Fibroblast of upper back skin (primary cell): ENCODE data around the gene FOXK2.

Experiments
- DNase-seq: peaks from one replicate; pipeline ENCODE4 v3.0.0-alpha.2; 2013

FOXK2 gene

DNA sequence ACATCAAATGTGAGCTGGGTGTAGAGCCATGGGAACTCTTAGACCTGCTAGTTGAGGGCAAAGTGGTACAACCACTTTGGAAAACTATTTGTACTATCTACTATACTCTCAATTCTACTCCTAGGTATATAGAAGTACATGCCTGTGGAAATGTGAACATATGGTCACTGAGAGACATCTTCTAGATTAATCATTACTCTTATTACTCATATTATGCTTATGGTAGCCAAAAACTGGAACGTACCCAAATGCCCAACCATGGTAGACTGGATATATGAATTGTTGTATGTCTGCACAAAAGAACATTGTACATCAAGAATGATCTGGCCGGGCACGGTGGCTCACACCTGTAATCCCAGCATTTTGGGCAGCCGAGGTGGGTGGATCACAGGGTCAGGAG is 126.0 kb downstream of the FOXK2 start:
- peak; percentile 41 for DNase-seq

- DNase-seq: no peak
Measured at GRCh38 chr17:82647593-82648164, 128.1 kb downstream of the FOXK2 start.

- peak; percentile 97 for DNase-seq
Measured at GRCh38 chr17:82648165-82648668, 128.7 kb downstream of the FOXK2 start, which contains the start of gene WDR45B. WDR45B (minus strand) TSS chr17:82648444; CDS start chr17:82648340, 104 bp downstream.

DNA sequence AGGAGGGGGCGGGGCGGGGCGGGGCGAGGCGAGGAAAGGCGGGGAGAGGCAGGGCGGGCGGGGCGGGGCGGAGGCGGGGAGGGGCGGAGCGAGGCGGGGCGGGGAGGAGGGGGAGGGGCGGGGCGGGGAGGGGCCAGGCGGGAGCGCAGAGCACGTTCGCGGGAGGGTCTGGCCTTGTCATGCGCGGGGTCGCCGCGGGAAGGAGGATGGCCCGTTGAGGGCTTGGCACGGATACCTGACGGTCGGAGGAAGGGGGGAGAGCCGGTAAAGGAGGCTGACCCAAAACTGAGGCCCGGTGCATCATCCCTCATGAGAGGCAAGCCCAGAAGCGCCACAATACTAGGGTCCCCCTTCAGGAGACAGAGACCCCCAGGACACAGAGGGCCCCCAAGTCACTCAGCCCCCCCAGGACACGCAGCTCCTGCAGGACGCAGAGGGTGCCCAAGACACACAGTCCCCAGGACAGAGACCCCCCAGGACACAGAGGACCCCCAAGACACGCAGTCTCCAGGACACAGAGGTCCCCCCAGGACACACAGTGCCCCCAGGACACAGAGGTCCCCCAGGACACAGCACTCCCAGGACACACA is 129.3 kb downstream of the FOXK2 start:
- DNase-seq: no peak

DNA sequence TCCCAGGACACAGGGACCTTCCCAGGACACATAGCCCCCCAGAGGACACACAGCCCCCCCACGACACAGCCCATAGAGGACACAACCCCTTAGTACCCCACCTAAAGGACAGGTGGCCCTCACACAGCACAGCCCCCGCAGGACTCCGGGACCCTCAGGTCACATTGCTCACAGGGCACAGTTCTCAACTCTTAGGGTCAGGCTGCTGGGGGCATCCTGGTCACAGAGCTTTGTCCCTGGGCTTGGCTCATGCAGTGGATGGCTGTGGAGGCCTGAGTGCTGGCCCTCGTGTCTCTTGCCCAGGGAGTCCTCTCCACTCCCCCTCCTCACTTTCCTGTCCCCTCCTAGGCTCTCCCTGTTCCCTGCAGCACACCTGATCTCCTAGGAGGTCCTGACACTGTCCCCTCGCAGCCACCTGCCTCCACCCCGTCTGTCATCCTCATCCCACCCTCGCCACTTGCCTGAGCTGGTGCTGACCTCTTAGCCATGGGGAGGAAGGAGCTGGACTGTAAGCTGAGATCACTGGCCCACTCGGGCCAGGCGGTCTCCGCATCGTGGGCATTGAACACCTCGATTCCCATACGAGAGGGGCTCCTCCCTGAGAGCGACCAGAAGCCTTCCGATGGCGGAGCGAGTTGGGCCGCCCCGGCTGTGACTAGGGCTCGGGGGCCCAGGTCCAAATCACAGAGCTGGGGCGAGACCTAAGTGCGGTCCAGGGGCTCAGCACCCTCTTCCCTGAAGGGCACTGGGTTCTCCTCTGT is 130.1 kb downstream of the FOXK2 start:
- DNase-seq: no peak

DNA sequence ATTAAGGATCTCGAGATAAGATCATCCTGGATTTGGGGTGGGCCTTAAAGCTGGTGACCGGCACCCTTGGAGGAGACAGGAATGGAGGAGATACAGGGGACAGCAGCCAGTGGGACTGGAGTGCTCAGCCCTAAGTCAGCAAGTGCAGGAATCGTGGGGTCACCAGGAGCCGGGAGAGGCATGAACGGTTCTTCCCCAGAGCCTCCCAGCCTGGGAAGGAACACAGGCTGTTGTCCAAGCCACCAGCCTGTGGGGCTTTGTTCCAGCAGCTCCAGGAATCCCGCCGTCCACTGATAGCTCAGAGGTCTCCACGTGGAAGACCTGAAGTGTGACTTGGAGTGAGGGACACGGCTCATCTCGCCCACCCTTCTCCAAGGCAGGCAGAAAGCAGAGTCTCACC is 131.2 kb downstream of the FOXK2 start:
- no peak for DNase-seq

- DNase-seq: no peak
Measured at GRCh38 chr17:82653651-82654528, 134.4 kb downstream of the FOXK2 start.
